ENCODE data around the gene GNG12. TPM values are rescaled to one million over a fixed set of nuclear protein-coding genes. Genes with fewer than 3 reads are reported as not detected.

Gene GNG12
- total RNA-seq, 4 donors from 2014 or later, result 89.6 to 129 (median 90.9) TPM

- WGBS, result 42% methylated on average over 4 of the region's 4 CpGs
- Histone ChIP-seq H3K4me1 (peaks cover 58% of the 10 kb centered on the region), H3K4me3 (peak overlapping the region; percentile 10), H3K36me3 (no peaks in the 10 kb centered on the region), H3K27ac (peak overlapping the region; percentile 89), H3K27me3 (no peaks in the 10 kb centered on the region), H3K9me3 (no peaks in the 10 kb centered on the region)
- TF ChIP-seq CTCF (IDR thresholded peaks at IDR 0.05) (no peak), POLR2AphosphoS5 (IDR thresholded peaks at IDR 0.05) (no peak), EP300 (IDR thresholded peaks at IDR 0.05) (no peak), POLR2A (IDR thresholded peaks at IDR 0.05) (no peak)
- no peak for DNase-seq (ENCODE audit: low spot score in 2 of 2)
Measured at GRCh38 chr1:67747671-67748546, 85.4 kb downstream of the GNG12 start.

- Histone ChIP-seq H3K36me3 (no peaks in the 10 kb centered on the region), H3K4me1 (peaks cover 52% of the 10 kb centered on the region)
- 64% methylated on average over 6 of the region's 6 CpGs for WGBS
Measured at GRCh38 chr1:67745875-67746698, 87.2 kb downstream of the GNG12 start.

GRCh38 chr1:67743072-67743725, 90.1 kb downstream of the GNG12 start:
- peaks cover 36% of the 10 kb centered on the region for H3K4me1 ChIP-seq
- WGBS, result 87% methylated on average over 3 of the region's 3 CpGs
- no peaks in the 10 kb centered on the region for H3K27me3 ChIP-seq
- TF ChIP-seq EP300 (IDR thresholded peaks at IDR 0.05) (no peak), CTCF (IDR thresholded peaks at IDR 0.05) (no peak)
- no peak overlapping the region for H3K27ac ChIP-seq
- H3K36me3 ChIP-seq, result no peaks in the 10 kb centered on the region
- no peaks in the 10 kb centered on the region for H3K9me3 ChIP-seq
- DNase-seq (ENCODE audit: low spot score in 2 of 2), result no peak
- no peak overlapping the region for H3K4me3 ChIP-seq

More at GRCh38 chr1:67745875-67746698, 87.2 kb downstream of the GNG12 start:
- H3K27ac ChIP-seq, result no peak overlapping the region
- no peak for TF ChIP-seq POLR2AphosphoS5 (IDR thresholded peaks at IDR 0.05)
- no peak for TF ChIP-seq CTCF (IDR thresholded peaks at IDR 0.05)
- TF ChIP-seq POLR2A (IDR thresholded peaks at IDR 0.05), result no peak
- no peak for TF ChIP-seq EP300 (IDR thresholded peaks at IDR 0.05)
- DNase-seq (ENCODE audit: low spot score in 2 of 2), result no peak
- H3K4me3 ChIP-seq, result no peak overlapping the region
- no peaks in the 10 kb centered on the region for H3K9me3 ChIP-seq
- no peaks in the 10 kb centered on the region for H3K27me3 ChIP-seq

GRCh38 chr1:67741736-67742135, 91.5 kb downstream of the GNG12 start:
- no peak for DNase-seq (ENCODE audit: low spot score in 2 of 2)
- Histone ChIP-seq H3K4me1 (peaks cover 38% of the 10 kb centered on the region), H3K9me3 (no peaks in the 10 kb centered on the region), H3K27me3 (no peaks in the 10 kb centered on the region), H3K27ac (no peak overlapping the region), H3K36me3 (no peaks in the 10 kb centered on the region), H3K4me3 (no peak overlapping the region)
- WGBS, result 94% methylated on average over 1 of the region's 1 CpG
- TF ChIP-seq POLR2AphosphoS5 (IDR thresholded peaks at IDR 0.05), result no peak
- TF ChIP-seq POLR2A (IDR thresholded peaks at IDR 0.05), result no peak
- TF ChIP-seq CTCF (IDR thresholded peaks at IDR 0.05), result no peak
- no peak for TF ChIP-seq EP300 (IDR thresholded peaks at IDR 0.05)
